Bone marrow (tissue), 2 donors: ENCODE results near the gene SRPK1.

Experiments
- DNase-seq, 2 donors: peaks; one replicate each; lab custom pipeline; 2025; lab: John Stamatoyannopoulos, UW

Gene SRPK1

DNA sequence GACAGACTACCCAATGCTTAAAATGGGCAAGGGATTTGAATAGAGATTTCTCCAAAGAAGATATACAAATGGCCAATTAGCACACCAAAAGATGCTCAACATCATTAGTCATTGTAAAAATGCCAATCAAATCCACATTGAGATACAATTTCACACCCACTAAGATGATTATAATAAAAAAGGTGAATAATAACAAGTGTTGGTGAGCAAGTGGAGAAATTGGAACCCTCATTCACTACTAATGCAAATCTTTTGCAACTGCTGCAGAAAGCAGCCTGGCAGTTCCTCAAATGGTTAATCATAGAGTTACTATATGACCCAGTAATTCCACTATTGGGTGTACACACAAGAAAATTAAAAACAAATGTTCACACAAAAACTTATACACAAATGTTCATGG is 103.4 kb downstream of the SRPK1 start:
- no peak for DNase-seq

- DNase-seq, result no peak
These were observed 109.3 kb downstream of the SRPK1 start for GRCh38 chr6:35811699-35811995.

DNA sequence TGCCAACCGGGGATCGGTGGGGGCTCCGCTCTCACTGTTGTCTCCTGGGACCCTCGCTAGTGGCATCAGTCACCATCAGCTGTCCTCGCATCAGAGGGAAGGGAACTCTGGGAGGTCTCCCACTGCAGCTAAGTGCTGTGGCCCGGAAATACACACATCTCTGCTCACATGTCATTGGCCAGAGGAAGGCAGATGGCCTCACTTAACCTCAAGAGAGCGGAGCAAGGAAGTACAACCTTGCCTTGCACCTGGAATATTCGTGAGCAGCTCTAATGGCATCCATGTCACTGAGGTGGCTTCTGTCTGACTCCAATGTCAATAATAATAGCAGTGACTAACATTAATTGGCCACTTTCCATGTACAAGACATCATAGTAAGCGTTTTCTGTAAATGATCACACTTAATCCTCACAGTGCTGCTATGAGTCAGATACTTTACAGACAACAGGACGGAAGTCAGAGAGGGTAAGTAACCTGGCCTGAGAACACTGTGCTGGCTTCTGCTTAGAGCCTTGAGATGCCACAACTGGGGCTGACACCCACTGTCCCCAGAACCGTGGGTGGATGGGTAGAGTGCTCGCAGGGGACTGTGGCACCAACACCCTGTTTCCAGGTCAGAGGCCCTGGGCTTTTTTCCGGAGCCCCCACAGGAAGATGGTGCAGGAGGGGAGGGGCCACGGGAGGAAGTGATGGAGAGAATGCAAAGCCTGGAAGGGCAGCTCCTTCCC is 109.8 kb downstream of the SRPK1 start:
- no peak for DNase-seq

DNA sequence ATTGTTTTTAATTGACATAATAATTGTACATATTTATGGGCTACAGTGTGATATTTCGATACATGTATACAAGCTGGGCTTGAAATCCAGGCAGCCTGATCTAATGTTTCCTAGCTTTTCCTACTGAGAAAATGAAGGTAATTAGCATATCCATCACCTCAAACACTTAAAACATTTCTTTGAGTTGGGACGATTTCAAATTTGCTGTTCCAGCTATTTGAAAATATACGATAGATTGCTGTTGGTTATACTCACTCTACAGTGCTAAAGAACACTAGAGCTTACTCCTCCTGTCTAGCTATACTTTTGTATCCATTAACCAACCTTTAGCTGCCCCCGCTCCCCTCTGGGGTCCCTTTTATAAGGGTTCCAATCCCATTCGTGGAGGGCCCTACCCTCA is 111.1 kb downstream of the SRPK1 start:
- DNase-seq, result no peak

DNA sequence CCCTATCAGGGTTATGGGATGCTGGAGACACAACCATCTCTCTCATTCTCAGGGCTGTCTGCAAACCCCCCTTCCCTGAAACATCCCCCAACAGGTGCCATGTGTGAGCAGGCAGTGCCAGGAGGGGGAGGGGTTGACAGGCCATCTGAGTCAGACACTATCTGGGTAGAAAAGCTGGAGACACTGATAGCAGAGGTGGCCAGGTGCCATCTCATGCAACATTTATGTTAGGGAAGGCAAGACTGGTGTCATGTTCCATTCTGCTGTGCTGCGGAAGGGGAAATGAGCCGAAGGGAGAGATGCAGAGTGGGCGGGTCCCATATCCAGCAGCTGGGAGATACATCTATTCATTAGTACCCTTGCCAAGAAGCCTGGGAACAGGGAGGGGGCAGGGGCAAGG is 112.2 kb downstream of the SRPK1 start:
- DNase-seq, result no peak

DNA sequence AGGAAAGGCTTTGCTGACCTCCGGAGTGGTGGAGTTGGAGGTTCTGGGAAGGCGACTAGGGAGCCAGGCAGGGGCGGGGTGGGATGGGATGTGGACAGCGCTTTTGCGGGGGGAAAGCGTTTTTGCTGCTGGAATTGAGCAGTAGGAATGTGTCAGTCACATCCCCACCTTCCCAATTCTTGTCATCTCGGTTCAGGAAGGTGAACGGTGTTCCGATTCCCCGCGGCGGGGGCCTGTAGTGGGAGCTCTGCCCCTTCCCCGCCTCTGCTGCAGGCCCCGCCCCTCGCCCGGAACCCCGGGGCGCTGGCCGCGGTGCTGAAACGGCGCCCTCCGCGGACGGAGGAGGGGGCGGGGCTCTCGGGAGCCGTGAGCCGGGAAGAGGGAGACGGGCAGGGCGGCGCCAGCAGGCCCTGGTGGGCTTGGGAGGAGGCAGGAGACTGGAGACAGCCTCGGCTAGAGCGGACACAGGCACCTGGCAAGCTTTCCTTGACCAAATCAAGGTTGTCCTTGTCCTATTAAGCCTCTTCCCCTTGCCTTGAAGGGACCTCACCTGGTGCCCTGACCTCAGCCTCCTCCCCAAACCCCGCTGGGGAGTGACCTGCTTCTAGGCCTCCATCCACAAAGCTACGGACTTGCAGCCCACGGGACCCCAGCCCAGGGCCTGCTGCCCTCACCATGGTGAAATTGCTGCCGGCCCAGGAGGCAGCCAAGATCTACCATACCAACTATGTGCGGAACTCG is 115.7 kb downstream of the SRPK1 start, which contains the start of gene LHFPL5:
Gene LHFPL5, plus strand, starts transcription at position 357 of the 741 bp plus-strand sequence. Its CDS starts 319 bp downstream, at position 676.
- DNase-seq, result no peak

GRCh38 chr6:35801148-35801547 is 119.8 kb downstream of the SRPK1 start:
- no peak for DNase-seq

- no peak for DNase-seq
These were observed 122.2 kb downstream of the SRPK1 start for GRCh38 chr6:35798706-35799105.

GRCh38 chr6:35797837-35798526 is 122.9 kb downstream of the SRPK1 start:
- DNase-seq, result no peak

GRCh38 chr6:35796236-35796635 is 124.7 kb downstream of the SRPK1 start:
- no peak for DNase-seq

GRCh38 chr6:35795453-35796071 is 125.3 kb downstream of the SRPK1 start:
- DNase-seq, result no peak

DNA sequence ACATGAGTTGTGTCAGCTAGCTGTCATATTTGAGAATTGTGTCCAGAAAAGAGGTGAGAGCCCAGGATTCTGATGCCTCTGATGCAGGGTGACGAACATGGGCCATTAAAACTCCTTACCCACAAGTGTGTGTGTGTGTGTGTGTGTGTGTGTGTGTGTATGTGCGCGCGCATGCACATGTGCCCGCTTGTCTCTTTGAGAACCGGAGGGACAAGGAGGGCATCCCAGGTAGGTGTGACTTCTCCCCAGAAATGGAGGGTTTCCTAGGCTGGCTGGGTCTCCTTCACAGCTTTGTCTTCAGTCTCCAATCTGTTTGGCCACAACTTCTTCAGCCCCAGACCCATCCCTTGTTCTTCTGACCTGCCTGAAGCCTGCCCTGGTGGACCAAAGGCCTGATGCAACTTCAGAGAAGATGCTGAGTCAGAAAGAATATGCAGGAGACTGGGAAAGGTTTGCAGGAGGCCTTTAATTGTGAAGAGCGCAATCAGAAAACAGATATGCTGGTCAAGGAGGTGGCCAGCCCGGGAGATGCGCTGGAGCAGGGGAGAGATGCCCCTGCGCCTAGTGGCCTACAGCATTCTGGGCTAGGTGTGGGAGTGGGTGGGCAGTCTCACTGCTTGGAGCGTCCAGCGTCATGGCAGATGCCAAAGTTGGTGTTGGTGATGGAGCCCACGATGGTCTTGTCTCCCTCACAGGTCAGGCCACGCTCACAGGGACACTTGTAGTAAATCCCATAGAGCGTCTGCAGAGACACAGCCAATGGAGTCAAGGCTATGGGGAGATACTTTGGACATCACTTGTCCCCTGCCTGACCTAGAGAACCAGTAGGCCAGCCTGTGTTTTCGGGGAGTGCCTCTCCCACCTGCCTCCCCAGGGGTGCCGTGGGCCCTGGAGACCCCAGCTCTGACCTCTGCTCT is 126.1 kb downstream of the SRPK1 start:
- no peak for DNase-seq

GRCh38 chr6:35790683-35791082 is 130.2 kb downstream of the SRPK1 start:
- DNase-seq, result no peak

- DNase-seq, result no peak
These were observed 132.4 kb downstream of the SRPK1 start for GRCh38 chr6:35788423-35788982.

- DNase-seq, result no peak
These were observed 133.4 kb downstream of the SRPK1 start for GRCh38 chr6:35787266-35788218.

- DNase-seq, result no peak
These were observed 134.1 kb downstream of the SRPK1 start for GRCh38 chr6:35786810-35787209.

DNA sequence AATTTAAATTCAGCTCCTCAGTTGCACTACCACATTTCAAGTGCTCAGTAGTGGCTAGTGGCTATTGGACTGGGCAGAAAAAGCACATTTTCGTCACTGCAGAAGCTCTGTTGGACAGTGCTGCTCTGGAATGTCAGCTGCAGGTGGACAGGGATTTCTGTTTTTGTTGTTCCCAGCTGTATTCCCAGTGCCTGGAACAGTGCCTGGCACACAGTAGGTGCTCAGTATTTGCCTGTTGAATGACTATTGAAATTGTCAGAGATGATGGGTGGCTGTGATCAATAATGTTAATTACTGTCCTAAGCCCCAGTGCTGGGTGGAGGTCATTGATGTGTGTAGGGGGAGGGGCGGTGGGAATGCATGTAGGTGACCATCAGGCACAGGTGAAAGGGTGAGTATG is 134.6 kb downstream of the SRPK1 start:
- no peak for DNase-seq

DNA sequence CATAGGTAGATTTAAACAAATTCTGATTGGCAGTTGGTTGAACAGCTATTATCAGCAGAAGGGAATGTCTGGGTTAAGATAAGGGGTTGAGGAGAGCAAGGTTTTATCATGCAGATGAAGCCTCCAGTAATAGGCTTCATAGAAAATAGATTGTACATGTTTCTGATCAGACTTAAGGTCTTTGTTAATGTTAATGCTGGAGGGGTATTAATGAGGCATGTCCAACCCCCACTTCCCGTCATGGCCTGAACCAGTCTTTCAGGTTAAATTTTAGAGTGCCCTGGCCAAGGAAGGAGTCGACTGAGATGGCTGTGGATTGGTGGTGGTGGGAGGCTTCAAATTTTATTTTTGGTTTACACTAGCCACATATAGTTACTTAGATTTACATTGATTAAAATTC is 136.7 kb downstream of the SRPK1 start:
- no peak for DNase-seq
